Measurements from ENCODE around the gene TIMP1. TPM values are rescaled to one million over a fixed set of nuclear protein-coding genes. Genes with fewer than 3 reads are reported as not detected.

TIMP1 gene
- total and polyA plus RNA-seq, 10 of the 15 experiments (the other 5 are each of a cell fraction or from before 2014, with no cell fraction given) = 101 to 341 (median 134) TPM

GRCh38 chrX:47571215-47571614 is 11.0 kb upstream of the TIMP1 start:
- ChIA-PET POLR2A (interaction anchor here (0.6 kb wide), 1 partner anchor 42 kb away, joined by 4 read pairs; no protein-coding TSS in a partner anchor), SMC1A (ENCODE audit: uncharacterized antibody, unreplicated experiment) (interaction anchor here (1.1 kb wide), 1 partner anchor 23 kb away, joined by 3 read pairs; no protein-coding TSS in a partner anchor), CTCF (no interaction called here), RAD21 (ENCODE audit: unreplicated experiment) (no interaction called here)
- in situ Hi-C loops (cut with MboI) (no loop called here), intact Hi-C loops (cut with micrococcal nuclease; ENCODE audit: unreplicated experiment) (no loop called here)
- FAIRE-seq = no peak
- Histone ChIP-seq H4K20me1 (ENCODE audit: control insufficient read depth, insufficient read depth) (no peaks in the 10 kb centered on the region), H3K36me3 (ENCODE audit: control insufficient read depth in 2 of 2, insufficient read depth in 2 of 2, low read length in 1 of 2) (peaks cover 7 to 8% of the 10 kb centered on the region in 2 experiments), H3K4me1 (ENCODE audit: control insufficient read depth, insufficient read depth, low read length) (no peaks in the 10 kb centered on the region), H3K79me2 (ENCODE audit: control insufficient read depth, insufficient read depth, low read length) (no peaks in the 10 kb centered on the region), H3K4me3 (no peak overlapping the region), H2AFZ (ENCODE audit: control insufficient read depth, low read depth, low read length) (no peak overlapping the region), H3K4me2 (ENCODE audit: control insufficient read depth, insufficient read depth) (no peak overlapping the region), H3K9me3 (replicated peaks; ENCODE audit: control insufficient read depth, insufficient read depth, low read length) (no peaks in the 10 kb centered on the region; the same call in 2 of the 3 replicates), H3K27ac (ENCODE audit: control insufficient read depth, insufficient read depth) (no peak overlapping the region), H3K9ac (ENCODE audit: control insufficient read depth, insufficient read depth, low read length) (no peak overlapping the region), H3K27me3 (replicated peaks in 1 of 2; ENCODE audit: control insufficient read depth in 2 of 2, insufficient read depth in 2 of 2, low read length in 1 of 2) (no peaks in the 10 kb centered on the region)
- ATAC-seq = no peak
- 60% methylated on average over 11 of the region's 11 CpGs for WGBS (ENCODE audit: insufficient coverage, insufficient replicate concordance, low lambda C conversion rate, missing lambda C conversion rate)
- no peak for DNase-seq (ENCODE audit: low read depth, low spot score)
- BruUV-seq (replicated peaks) = no TSS peak
- TF ChIP-seq, protein P1, sequence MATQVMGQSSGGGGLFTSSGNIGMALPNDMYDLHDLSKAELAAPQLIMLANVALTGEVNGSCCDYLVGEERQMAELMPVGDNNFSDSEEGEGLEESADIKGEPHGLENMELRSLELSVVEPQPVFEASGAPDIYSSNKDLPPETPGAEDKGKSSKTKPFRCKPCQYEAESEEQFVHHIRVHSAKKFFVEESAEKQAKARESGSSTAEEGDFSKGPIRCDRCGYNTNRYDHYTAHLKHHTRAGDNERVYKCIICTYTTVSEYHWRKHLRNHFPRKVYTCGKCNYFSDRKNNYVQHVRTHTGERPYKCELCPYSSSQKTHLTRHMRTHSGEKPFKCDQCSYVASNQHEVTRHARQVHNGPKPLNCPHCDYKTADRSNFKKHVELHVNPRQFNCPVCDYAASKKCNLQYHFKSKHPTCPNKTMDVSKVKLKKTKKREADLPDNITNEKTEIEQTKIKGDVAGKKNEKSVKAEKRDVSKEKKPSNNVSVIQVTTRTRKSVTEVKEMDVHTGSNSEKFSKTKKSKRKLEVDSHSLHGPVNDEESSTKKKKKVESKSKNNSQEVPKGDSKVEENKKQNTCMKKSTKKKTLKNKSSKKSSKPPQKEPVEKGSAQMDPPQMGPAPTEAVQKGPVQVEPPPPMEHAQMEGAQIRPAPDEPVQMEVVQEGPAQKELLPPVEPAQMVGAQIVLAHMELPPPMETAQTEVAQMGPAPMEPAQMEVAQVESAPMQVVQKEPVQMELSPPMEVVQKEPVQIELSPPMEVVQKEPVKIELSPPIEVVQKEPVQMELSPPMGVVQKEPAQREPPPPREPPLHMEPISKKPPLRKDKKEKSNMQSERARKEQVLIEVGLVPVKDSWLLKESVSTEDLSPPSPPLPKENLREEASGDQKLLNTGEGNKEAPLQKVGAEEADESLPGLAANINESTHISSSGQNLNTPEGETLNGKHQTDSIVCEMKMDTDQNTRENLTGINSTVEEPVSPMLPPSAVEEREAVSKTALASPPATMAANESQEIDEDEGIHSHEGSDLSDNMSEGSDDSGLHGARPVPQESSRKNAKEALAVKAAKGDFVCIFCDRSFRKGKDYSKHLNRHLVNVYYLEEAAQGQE (IDR thresholded peaks at IDR 0.05; ENCODE audit: low read depth, low read length) = no peak
- TF ChIP-seq JUNB (IDR thresholded peaks at IDR 0.05) (no peak), POLR2AphosphoS5 (IDR thresholded peaks at IDR 0.05; ENCODE audit: low read length) (no peak), ATF2 (IDR thresholded peaks at IDR 0.05; ENCODE audit: low read length) (no peak), BMI1 (IDR thresholded peaks at IDR 0.05; ENCODE audit: borderline replicate concordance) (no peak), EP300 (IDR thresholded peaks at IDR 0.05; ENCODE audit: borderline replicate concordance in 1 of 2, control insufficient read depth in 1 of 2, low read depth in 2 of 2, low read length in 2 of 2) (no peak), ZNF24 (IDR thresholded peaks at IDR 0.05) (no peak), RB1 (IDR thresholded peaks at IDR 0.05; ENCODE audit: borderline replicate concordance) (no peak), TCF12 (IDR thresholded peaks at IDR 0.05; ENCODE audit: low read depth, low read length) (no peak), ZNF207 (IDR thresholded peaks at IDR 0.05; ENCODE audit: borderline replicate concordance) (no peak), CREB1 (IDR thresholded peaks at IDR 0.05; ENCODE audit: low read depth) (no peak), IRF4 (IDR thresholded peaks at IDR 0.05; ENCODE audit: low read depth, low read length) (no peak)
- TF ChIP-seq, protein P2, sequence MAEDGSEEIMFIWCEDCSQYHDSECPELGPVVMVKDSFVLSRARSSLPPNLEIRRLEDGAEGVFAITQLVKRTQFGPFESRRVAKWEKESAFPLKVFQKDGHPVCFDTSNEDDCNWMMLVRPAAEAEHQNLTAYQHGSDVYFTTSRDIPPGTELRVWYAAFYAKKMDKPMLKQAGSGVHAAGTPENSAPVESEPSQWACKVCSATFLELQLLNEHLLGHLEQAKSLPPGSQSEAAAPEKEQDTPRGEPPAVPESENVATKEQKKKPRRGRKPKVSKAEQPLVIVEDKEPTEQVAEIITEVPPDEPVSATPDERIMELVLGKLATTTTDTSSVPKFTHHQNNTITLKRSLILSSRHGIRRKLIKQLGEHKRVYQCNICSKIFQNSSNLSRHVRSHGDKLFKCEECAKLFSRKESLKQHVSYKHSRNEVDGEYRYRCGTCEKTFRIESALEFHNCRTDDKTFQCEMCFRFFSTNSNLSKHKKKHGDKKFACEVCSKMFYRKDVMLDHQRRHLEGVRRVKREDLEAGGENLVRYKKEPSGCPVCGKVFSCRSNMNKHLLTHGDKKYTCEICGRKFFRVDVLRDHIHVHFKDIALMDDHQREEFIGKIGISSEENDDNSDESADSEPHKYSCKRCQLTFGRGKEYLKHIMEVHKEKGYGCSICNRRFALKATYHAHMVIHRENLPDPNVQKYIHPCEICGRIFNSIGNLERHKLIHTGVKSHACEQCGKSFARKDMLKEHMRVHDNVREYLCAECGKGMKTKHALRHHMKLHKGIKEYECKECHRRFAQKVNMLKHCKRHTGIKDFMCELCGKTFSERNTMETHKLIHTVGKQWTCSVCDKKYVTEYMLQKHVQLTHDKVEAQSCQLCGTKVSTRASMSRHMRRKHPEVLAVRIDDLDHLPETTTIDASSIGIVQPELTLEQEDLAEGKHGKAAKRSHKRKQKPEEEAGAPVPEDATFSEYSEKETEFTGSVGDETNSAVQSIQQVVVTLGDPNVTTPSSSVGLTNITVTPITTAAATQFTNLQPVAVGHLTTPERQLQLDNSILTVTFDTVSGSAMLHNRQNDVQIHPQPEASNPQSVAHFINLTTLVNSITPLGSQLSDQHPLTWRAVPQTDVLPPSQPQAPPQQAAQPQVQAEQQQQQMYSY (CRISPR knock-in tag; IDR thresholded peaks at IDR 0.05) = no peak
- TF ChIP-seq, protein P3, sequence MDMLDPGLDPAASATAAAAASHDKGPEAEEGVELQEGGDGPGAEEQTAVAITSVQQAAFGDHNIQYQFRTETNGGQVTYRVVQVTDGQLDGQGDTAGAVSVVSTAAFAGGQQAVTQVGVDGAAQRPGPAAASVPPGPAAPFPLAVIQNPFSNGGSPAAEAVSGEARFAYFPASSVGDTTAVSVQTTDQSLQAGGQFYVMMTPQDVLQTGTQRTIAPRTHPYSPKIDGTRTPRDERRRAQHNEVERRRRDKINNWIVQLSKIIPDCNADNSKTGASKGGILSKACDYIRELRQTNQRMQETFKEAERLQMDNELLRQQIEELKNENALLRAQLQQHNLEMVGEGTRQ (IDR thresholded peaks at IDR 0.05; ENCODE audit: borderline replicate concordance, low read depth, low read length) = no peak
- TF ChIP-seq, protein P4, sequence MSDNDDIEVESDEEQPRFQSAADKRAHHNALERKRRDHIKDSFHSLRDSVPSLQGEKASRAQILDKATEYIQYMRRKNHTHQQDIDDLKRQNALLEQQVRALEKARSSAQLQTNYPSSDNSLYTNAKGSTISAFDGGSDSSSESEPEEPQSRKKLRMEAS (IDR thresholded peaks at IDR 0.05; ENCODE audit: low read depth, low read length) = no peak

All from GM12878 (cell line).